Panc1 (cell line): ENCODE data around the gene IL1R2. TPM values are rescaled to one million over a fixed set of nuclear protein-coding genes. Genes with fewer than 3 reads are reported as not detected.

Experiments
- ATAC-seq: fragments of 200-7000 bp; cut with Tn5 transposase; 2 replicates; pipeline ENCODE4 v1.9.1; 2020; ENCODE audit warnings: mild to moderate bottlenecking, moderate library complexity
- BruUV-seq: library from RNA; stranded (reverse); fragments of 400-500 nt; replicated peaks from 2 replicates; lab custom pipeline; 2021; lab: Mats Ljungman, UMichigan
- CTCF ChIA-PET: fragments of 300-600 bp; sonication (Branson Sonifier 250); formaldehyde crosslinking; loops from one replicate; lab custom pipeline; 2022; ENCODE audit warnings: antibody characterized with exemption; lab: Charles Lee
- POLR2A ChIA-PET: fragments of 300-600 bp; sonication (Branson Sonifier 250); formaldehyde crosslinking; loops from one replicate; lab custom pipeline; 2022; ENCODE audit warnings: antibody characterized with exemption; lab: Charles Lee
- DNase-seq: peaks from one replicate; pipeline ENCODE4 v3.0.0-alpha.2; 2010; ENCODE audit warnings: low read depth, low spot score
- H3K27ac ChIP-seq: 2 replicates; pipeline ENCODE4 v1.5.1; 2011; ENCODE audit warnings: mild to moderate bottlenecking, low read length, inconsistent platforms
- H3K27me3 ChIP-seq: fragments of 200-500 bp; sonication (Bioruptor generic); 2 replicates; pipeline ENCODE4 v1.6.0; 2014; ENCODE audit warnings: low read length, inconsistent platforms; ENCODE audit not compliant: control insufficient read depth, insufficient read depth
- H3K36me3 ChIP-seq: fragments of 200-500 bp; sonication (Bioruptor generic); 2 replicates; pipeline ENCODE4 v1.5.1; 2014; ENCODE audit warnings: inconsistent platforms, mild to moderate bottlenecking, low read length, moderate library complexity; ENCODE audit not compliant: control insufficient read depth, insufficient read depth
- H3K4me1 ChIP-seq: 2 replicates; pipeline ENCODE4 v1.5.1; 2011; ENCODE audit warnings: inconsistent platforms, mild to moderate bottlenecking, low read length, moderate library complexity; ENCODE audit not compliant: control insufficient read depth, insufficient read depth
- H3K4me3 ChIP-seq, 2 experiments: 2 replicates each; pipeline ENCODE4 v1.5.1; 2011 to 2012; ENCODE audit warnings: low read depth in 2 of 2, low read length in 2 of 2, mild to moderate bottlenecking in 2 of 2, inconsistent platforms in 1 of 2, moderate library complexity in 1 of 2
- H3K9me3 ChIP-seq: fragments of 200-500 bp; sonication (Bioruptor generic); 2 replicates; pipeline ENCODE4 v1.5.1; 2014; ENCODE audit warnings: low read depth, mild to moderate bottlenecking, inconsistent platforms, low read length, moderate library complexity; ENCODE audit not compliant: control insufficient read depth, insufficient read depth
- POLR2AphosphoS5 ChIP-seq: IDR thresholded peaks from 2 replicates; pipeline ENCODE4 v1.6.1; 2012; ENCODE audit warnings: mild to moderate bottlenecking, low read depth, low read length, moderate library complexity
- REST ChIP-seq, 2 experiments: IDR thresholded peaks; 2 replicates each; pipeline ENCODE4 v1.6.1; 2011 to 2012; ENCODE audit warnings: low read depth in 2 of 2, control low read depth in 1 of 2, low read length in 1 of 2, mild to moderate bottlenecking in 1 of 2, moderate library complexity in 1 of 2; ENCODE audit not compliant: insufficient read depth in 1 of 2
- SIN3A ChIP-seq: IDR thresholded peaks from 2 replicates; pipeline ENCODE4 v1.6.1; 2012; ENCODE audit warnings: low read depth, mild to moderate bottlenecking, low read length, moderate library complexity, borderline replicate concordance; ENCODE audit not compliant: insufficient read depth
- TCF7L2 ChIP-seq: IDR thresholded peaks from 2 replicates; pipeline ENCODE4 v1.6.1; 2011; ENCODE audit warnings: mild to moderate bottlenecking, low read depth, low read length, inconsistent platforms
- in situ Hi-C: cut with HindIII; loops from 2 replicates; pipeline ENCODE4 v1.10.0; 2016; ENCODE audit warnings: low sequenced_read_pairs, low pct_unique_long_range_greater_than_20kb
- intact Hi-C: fragments of 100-400 bp; cut with micrococcal nuclease; formaldehyde crosslinking; loops from one replicate; pipeline ENCODE4 v1.10.0; 2022; ENCODE audit not compliant: unreplicated experiment
- total RNA-seq: library from RNA; stranded (reverse); gene quantifications from one replicate; pipeline ENCODE4 v1.2.1, GENCODE V29; 2021; ENCODE audit not compliant: unreplicated experiment
- TF ChIP-seq, protein P1 (sequence below): fragments of 450-650 bp; IDR thresholded peaks from 2 replicates; pipeline ENCODE4 v1.5.1; 2017; ENCODE audit warnings: mild to moderate bottlenecking

Gene IL1R2
- total RNA-seq, 1 experiment from 2014 or later, result 0.15 TPM

GRCh38 chr2:102008490-102008889, 16.7 kb downstream of the IL1R2 start:
- ChIA-PET CTCF (no interaction called here), POLR2A (no interaction called here)
- no peaks in the 10 kb centered on the region for H3K4me1 ChIP-seq
- no peaks in the 10 kb centered on the region for H3K27me3 ChIP-seq
- H3K27ac ChIP-seq, result no peak overlapping the region
- ATAC-seq, result no peak
- no peak for DNase-seq
- H3K36me3 ChIP-seq, result no peaks in the 10 kb centered on the region
- TF ChIP-seq, protein P1, sequence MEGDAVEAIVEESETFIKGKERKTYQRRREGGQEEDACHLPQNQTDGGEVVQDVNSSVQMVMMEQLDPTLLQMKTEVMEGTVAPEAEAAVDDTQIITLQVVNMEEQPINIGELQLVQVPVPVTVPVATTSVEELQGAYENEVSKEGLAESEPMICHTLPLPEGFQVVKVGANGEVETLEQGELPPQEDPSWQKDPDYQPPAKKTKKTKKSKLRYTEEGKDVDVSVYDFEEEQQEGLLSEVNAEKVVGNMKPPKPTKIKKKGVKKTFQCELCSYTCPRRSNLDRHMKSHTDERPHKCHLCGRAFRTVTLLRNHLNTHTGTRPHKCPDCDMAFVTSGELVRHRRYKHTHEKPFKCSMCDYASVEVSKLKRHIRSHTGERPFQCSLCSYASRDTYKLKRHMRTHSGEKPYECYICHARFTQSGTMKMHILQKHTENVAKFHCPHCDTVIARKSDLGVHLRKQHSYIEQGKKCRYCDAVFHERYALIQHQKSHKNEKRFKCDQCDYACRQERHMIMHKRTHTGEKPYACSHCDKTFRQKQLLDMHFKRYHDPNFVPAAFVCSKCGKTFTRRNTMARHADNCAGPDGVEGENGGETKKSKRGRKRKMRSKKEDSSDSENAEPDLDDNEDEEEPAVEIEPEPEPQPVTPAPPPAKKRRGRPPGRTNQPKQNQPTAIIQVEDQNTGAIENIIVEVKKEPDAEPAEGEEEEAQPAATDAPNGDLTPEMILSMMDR, result no peak
- no peak for TF ChIP-seq POLR2AphosphoS5
- no peak for TF ChIP-seq SIN3A
- no peaks in the 10 kb centered on the region for H3K9me3 ChIP-seq
- intact Hi-C loops (no loop called here), in situ Hi-C loops (no loop called here)
- BruUV-seq, result no TSS peak
- no peak overlapping the region for H3K4me3 ChIP-seq

GRCh38 chr2:102009557-102009956, 17.8 kb downstream of the IL1R2 start:
- in situ Hi-C loops (no loop called here), intact Hi-C loops (no loop called here)
- Histone ChIP-seq H3K27me3 (no peaks in the 10 kb centered on the region), H3K9me3 (no peaks in the 10 kb centered on the region), H3K36me3 (no peaks in the 10 kb centered on the region), H3K4me3 (no peak overlapping the region), H3K27ac (no peak overlapping the region), H3K4me1 (no peaks in the 10 kb centered on the region)
- ChIA-PET POLR2A (no interaction called here), CTCF (no interaction called here)
- DNase-seq, result no peak
- ATAC-seq, result no peak
- TF ChIP-seq POLR2AphosphoS5, result no peak
- no peak for TF ChIP-seq TCF7L2
- TF ChIP-seq REST (IDR thresholded peaks at IDR 0.05; ENCODE audit: insufficient read depth in 1 of 2, low read depth in 2 of 2, low read length in 1 of 2), result no peak
- no peak for TF ChIP-seq SIN3A
- TF ChIP-seq, protein P1, result no peak
- no TSS peak for BruUV-seq

GRCh38 chr2:102010902-102011301, 19.1 kb downstream of the IL1R2 start:
- BruUV-seq, result no TSS peak
- Histone ChIP-seq H3K4me1 (no peaks in the 10 kb centered on the region), H3K27ac (no peak overlapping the region), H3K9me3 (no peaks in the 10 kb centered on the region), H3K27me3 (no peaks in the 10 kb centered on the region), H3K36me3 (no peaks in the 10 kb centered on the region), H3K4me3 (no peak overlapping the region)
- DNase-seq (no peak), ATAC-seq (no peak)
- TF ChIP-seq POLR2AphosphoS5 (no peak), SIN3A (no peak), TCF7L2 (no peak)
- TF ChIP-seq, protein P1, result no peak
- intact Hi-C loops (no loop called here), in situ Hi-C loops (no loop called here)
- ChIA-PET CTCF (no interaction called here), POLR2A (no interaction called here)
